ENCODE results near the gene MT1M. TPM values are rescaled to one million over a fixed set of nuclear protein-coding genes. Genes with fewer than 3 reads are reported as not detected.
"Not testable (repeated sequence)": the region's sequence is repeated elsewhere in the genome, so short reads cannot be mapped to it uniquely, and the experiment has no call there.

MT1M gene
- total RNA-seq, 1 donor from 2014 or later: not detected

DNA sequence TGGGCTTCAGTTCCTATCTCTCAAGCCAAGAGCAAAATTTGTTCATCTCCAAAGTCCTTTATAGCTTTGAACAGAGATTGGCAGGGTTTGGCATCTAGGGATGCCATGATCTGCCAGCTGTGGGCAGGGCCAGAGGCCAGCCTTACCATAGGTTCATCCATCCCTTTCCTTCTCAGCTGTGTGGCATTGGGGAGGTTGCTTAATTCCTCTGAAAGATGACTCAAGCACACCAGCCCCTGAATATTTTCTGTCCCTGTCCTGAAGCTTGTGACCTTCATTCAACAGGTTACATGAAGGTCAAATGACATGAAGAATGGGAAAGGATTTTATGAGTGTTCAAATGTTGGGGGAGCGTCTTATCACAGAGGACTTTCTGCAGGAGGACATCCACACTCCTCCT is 32.0 kb downstream of the MT1M start:
- no peaks in the 10 kb centered on the region for H3K9me3 Mint-ChIP-seq
- TF ChIP-seq, protein P1, sequence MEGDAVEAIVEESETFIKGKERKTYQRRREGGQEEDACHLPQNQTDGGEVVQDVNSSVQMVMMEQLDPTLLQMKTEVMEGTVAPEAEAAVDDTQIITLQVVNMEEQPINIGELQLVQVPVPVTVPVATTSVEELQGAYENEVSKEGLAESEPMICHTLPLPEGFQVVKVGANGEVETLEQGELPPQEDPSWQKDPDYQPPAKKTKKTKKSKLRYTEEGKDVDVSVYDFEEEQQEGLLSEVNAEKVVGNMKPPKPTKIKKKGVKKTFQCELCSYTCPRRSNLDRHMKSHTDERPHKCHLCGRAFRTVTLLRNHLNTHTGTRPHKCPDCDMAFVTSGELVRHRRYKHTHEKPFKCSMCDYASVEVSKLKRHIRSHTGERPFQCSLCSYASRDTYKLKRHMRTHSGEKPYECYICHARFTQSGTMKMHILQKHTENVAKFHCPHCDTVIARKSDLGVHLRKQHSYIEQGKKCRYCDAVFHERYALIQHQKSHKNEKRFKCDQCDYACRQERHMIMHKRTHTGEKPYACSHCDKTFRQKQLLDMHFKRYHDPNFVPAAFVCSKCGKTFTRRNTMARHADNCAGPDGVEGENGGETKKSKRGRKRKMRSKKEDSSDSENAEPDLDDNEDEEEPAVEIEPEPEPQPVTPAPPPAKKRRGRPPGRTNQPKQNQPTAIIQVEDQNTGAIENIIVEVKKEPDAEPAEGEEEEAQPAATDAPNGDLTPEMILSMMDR (IDR thresholded peaks at IDR 0.05): no peak
- no peak for DNase-seq
- no peaks in the 10 kb centered on the region for H3K36me3 Mint-ChIP-seq (ENCODE audit: low read depth)
- H3K4me1 Mint-ChIP-seq: peaks cover 13% of the 10 kb centered on the region
- H3K4me3 Mint-ChIP-seq: no peak overlapping the region
- POLR2A ChIA-PET: no interaction called here
- no peak overlapping the region for H3K27ac Mint-ChIP-seq
- intact Hi-C loops (cut with micrococcal nuclease): no loop called here
- peaks cover 68% of the 10 kb centered on the region for H3K27me3 Mint-ChIP-seq
- no peak for ATAC-seq (ENCODE audit: low read depth)
- CTCF ChIA-PET: no interaction called here

DNA sequence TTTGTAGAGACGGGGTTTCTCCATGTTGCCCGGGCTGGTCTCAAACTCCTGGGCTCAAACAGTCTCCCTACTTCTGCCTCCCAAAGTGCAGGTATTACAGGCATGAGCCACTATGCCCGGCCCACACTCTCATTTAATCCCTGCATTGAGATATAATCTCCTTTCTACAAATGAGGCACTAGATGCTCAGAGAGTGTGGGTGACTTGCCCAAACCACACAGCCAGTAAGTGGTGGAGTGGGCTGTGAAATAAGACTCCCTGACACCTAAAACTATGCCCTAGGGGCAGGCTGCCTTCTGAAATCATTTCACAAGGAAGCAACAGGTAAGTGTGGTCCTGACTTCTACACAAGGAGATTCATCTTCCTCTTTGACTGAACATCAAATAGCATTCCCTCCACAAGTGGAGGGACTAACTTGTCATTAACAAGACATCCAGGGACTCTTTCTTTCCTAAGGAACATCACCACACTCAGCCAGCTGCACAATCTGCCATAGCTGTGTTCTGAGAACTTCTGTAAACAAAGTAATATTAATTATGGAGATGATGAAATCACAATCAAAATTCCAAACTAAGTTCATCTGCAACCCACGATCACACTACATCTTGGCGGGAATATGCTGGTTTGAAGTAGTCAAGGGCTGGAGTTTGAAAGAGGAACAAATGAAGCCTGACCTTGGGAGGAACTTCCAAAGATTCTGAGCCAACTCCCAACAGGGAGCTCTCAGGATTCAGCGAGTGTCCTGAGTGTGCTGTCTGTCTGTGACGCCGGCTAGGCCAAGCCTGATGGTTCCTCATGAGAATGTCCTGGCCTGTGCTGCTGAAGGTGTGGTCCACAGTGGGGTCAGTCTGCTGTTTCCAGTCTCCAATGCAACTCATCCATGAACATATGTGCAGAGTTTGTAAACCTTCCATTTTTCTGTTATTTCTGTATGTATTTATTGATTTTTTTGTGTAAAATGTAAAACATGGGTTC is 33.1 kb downstream of the MT1M start:
- intact Hi-C loops (cut with micrococcal nuclease); POLR2A ChIA-PET; H3K9me3 Mint-ChIP-seq; CTCF ChIA-PET; H3K36me3 Mint-ChIP-seq (ENCODE audit: low read depth); H3K27ac Mint-ChIP-seq; ATAC-seq (ENCODE audit: low read depth); DNase-seq; H3K4me3 Mint-ChIP-seq: not testable (repeated sequence)
- Mint-ChIP-seq H3K4me1 (peaks cover 15% of the 10 kb centered on the region), H3K27me3 (peaks cover 79% of the 10 kb centered on the region)

DNA sequence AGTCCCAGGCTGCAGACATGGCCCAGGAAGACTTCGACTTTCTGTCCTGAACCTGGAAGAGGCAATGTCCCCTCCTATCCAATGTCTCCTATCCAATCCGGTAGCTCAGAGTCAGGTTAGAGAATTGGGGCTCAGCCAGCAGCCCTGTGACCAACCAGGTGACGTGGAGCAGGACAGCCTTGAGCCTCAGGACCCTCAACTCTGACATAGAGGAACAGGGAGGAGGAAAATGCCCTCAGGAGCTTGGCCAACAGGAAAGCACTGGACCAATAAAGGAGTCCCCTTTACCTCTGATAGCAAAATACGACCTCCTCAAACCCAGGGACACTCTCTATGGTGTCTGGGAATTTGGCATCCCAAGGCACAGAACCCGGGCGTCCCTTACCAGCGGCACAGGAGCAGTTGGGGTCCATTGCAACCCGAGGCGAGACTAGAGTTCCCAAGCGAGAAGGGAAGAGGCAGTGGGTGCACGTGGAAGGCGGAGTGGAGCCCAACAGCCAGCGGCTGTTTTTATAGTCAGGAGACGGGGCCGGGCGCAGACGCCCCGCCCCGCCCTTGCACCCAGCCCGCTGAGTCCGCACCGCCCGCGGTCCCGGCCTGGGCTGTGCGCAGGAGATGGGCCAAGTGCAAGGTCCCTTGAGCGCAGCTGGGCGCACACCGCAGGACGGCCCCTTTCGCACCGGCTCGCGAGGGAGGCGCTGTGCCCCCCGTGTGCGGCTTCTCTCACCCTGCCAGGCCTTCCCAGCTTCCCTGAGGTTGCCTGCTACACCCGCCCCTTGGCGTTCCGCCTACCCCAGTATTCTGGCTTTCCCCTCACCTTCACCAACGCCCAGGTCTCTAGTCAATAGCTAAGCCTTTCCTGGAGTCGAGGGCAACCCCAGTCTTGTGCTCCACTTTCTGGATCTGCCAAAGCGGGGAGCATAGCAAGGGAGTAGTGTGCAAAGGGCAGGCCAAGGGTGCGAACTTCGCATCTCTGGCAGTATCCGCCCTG is 35.4 kb downstream of the MT1M start, which contains the start of gene MT1G:
Gene MT1G, minus strand, starts transcription at position 485 of the 991 bp plus-strand sequence. Its CDS starts 72 bp downstream, at position 413.
- CTCF ChIA-PET: interaction anchor here (0.8 kb wide), 1 partner anchor 34 kb away, joined by 3 read pairs; no protein-coding TSS in a partner anchor
- ATAC-seq (ENCODE audit: low read depth): no peak
- no peak for DNase-seq
- TF ChIP-seq, protein P1 (IDR thresholded peaks at IDR 0.05): no peak
- H3K4me1 Mint-ChIP-seq: peaks cover 6% of the 10 kb centered on the region
- no peaks in the 10 kb centered on the region for H3K9me3 Mint-ChIP-seq
- no peak within 1 kb of the TSS for H3K27ac Mint-ChIP-seq
- intact Hi-C loops (cut with micrococcal nuclease): no loop called here
- POLR2A ChIA-PET: no interaction called here
- H3K4me3 Mint-ChIP-seq: no peak within 1 kb of the TSS
- H3K27me3 Mint-ChIP-seq: peaks cover 77% of the 10 kb centered on the region
- no peaks in the 10 kb centered on the region for H3K36me3 Mint-ChIP-seq (ENCODE audit: low read depth)

DNA sequence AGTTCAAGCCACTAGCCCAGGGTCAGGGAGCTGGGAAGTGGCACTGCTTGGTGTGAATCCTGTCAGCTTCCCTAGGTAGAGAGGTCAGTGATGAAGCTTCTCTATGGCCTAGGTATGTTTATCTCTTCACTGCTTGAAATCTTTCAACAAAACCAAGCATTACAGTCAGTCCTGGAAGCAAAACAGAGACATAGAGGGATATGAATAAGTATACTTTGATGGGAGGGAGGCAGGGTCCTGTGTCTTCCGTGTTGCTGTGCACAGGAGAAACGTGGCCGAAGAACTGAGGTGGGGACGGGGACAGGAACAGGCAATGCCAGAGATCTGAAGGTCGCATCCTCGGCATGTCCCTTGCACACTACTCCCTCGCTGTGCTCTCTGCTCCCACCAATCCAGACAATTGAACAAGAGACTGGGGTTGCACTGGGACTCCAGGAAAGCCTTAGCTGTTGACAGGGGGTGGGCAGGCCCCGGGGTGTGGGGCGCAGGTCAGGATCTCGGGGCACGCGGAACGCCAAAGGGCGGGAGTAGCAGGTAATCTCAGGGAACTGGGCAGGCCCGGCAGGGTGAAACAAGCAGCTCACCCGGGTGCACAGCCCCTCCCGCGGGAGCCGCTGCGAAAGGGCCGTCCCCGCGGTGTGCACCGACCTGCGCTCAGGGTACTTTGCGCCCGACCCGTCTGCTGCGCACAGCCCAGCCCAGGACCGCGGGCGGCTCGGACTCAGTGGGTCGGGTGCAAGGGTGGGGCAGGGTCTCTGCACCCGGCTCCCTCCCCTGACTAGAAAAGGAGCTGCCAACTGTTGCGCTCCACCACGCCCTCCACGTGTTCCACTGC is 36.8 kb downstream of the MT1M start, which contains the start of gene MT1H:
Gene MT1H, plus strand, starts transcription at position 810 of the 835 bp plus-strand sequence. CDS start 71 bp downstream, outside the sequence.
- DNase-seq (no peak), ATAC-seq (ENCODE audit: low read depth) (no peak)
- intact Hi-C loops (cut with micrococcal nuclease): no loop called here
- Mint-ChIP-seq H3K36me3 (ENCODE audit: low read depth) (no peaks in the 10 kb centered on the region), H3K4me1 (peaks cover 2% of the 10 kb centered on the region), H3K27me3 (peaks cover 79% of the 10 kb centered on the region), H3K27ac (no peak within 1 kb of the TSS), H3K9me3 (no peaks in the 10 kb centered on the region), H3K4me3 (peak within 1 kb of the TSS; percentile 40)
- TF ChIP-seq, protein P1 (IDR thresholded peaks at IDR 0.05): no peak
- ChIA-PET POLR2A (no interaction called here), CTCF (interaction anchor here (0.9 kb wide), 1 partner anchor 33 kb away, joined by 3 read pairs; no protein-coding TSS in a partner anchor)

Data from activated B cell treated with CpG ODN at 0.5 μM for 24 hours (primary cell).